ENCODE results near the gene ABT1. TPM values are rescaled to one million over a fixed set of nuclear protein-coding genes. Genes with fewer than 3 reads are reported as not detected.

The ABT1 gene
- total RNA-seq, 1 experiment from 2014 or later: 26.7 TPM

- TF ChIP-seq CTCF (IDR thresholded peaks at IDR 0.05 in 2 of 3, conservative IDR thresholded peaks at IDR 0.05 in 1 of 3; ENCODE audit: borderline replicate concordance in 1 of 3, insufficient read depth in 1 of 3, low read depth in 2 of 3, low read length in 2 of 3): no peak
Observed at GRCh38 chr6:26594131-26594498, 2.6 kb upstream of the ABT1 start (continued).

GRCh38 chr6:26594730-26595632, 1.8 kb upstream of the ABT1 start:
- CTCF ChIA-PET: interaction anchor here (0.6 to 4.2 kb wide), 20 partner anchors 10 to 422 kb away, joined by 3 to 60 read pairs (median 7); no protein-coding TSS in a partner anchor
- intact Hi-C loops (cut with micrococcal nuclease): loop anchor here (1.0 to 5.0 kb wide), 3 partner anchors 23 to 537 kb away; a partner anchor contains a TSS
- no TSS peak for BruUV-seq (replicated peaks)
- Histone ChIP-seq H2AFZ (ENCODE audit: low read depth, low read length, poor library complexity, severe bottlenecking) (peak overlapping the region; percentile 69), H3K9me3 (ENCODE audit: control insufficient read depth in 1 of 2, insufficient read depth in 1 of 2, low read depth in 1 of 2, low read length in 2 of 2) (no peaks in the 10 kb centered on the region), H3K27ac (ENCODE audit: low read depth, low read length) (peak overlapping the region; percentile 80), H3K79me2 (ENCODE audit: insufficient read depth, low read length) (peaks cover 22% of the 10 kb centered on the region), H3K4me3 (replicated peaks in 1 of 2; ENCODE audit: low read depth in 1 of 2, low read length in 2 of 2) (peak overlapping the region in 1 of 2 experiments; percentile 94; a peak in 2 of 4 replicates), H3K36me3 (ENCODE audit: control insufficient read depth in 1 of 2, insufficient read depth in 2 of 2, low read length in 2 of 2) (peaks cover 2 to 15% of the 10 kb centered on the region in 2 experiments; a peak in 1 of 4 replicates), H3K27me3 (ENCODE audit: insufficient read depth, low read length) (no peaks in the 10 kb centered on the region), H3K9me2 (ENCODE audit: insufficient read depth) (no peaks in the 10 kb centered on the region), H3K4me1 (ENCODE audit: control insufficient read depth in 1 of 2, insufficient read depth in 2 of 2, low read length in 2 of 2) (peaks cover 19 to 43% of the 10 kb centered on the region in 2 experiments), H3K9ac (ENCODE audit: low read length) (peak overlapping the region; percentile 87; the same call in 1 of the 2 replicates), H3K4me2 (ENCODE audit: low read length) (peak overlapping the region; percentile 92), H4K20me1 (ENCODE audit: insufficient read depth) (no peaks in the 10 kb centered on the region)
- ATAC-seq: peak; percentile 62
- TF ChIP-seq SRF (IDR thresholded peaks at IDR 0.05; ENCODE audit: low read depth) (no peak), CEBPB (IDR thresholded peaks at IDR 0.05; ENCODE audit: low read depth) (peak; percentile 42; the same call in 1 of the 2 replicates), ZNF274 (IDR thresholded peaks at IDR 0.05; ENCODE audit: low read depth, low read length) (no peak), SIN3A (IDR thresholded peaks at IDR 0.05; ENCODE audit: low read depth) (no peak; the same call in 1 of the 2 replicates), POLR2AphosphoS5 (IDR thresholded peaks at IDR 0.05; ENCODE audit: low read depth, low read length) (peak; percentile 18; the same call in 1 of the 2 replicates), YY1 (IDR thresholded peaks at IDR 0.05; ENCODE audit: extremely low read depth, insufficient replicate concordance, low read depth, low read length) (peak; percentile 57), EZH2phosphoT487 (IDR thresholded peaks at IDR 0.05; ENCODE audit: borderline replicate concordance) (no peak), FOSL1 (IDR thresholded peaks at IDR 0.05; ENCODE audit: low read depth) (0 out of 2 replicates have a peak, but pooled peaks have one; percentile 17), ATF3 (IDR thresholded peaks at IDR 0.05) (peak; percentile 93), ELF1 (IDR thresholded peaks at IDR 0.05; ENCODE audit: borderline replicate concordance, low read depth) (no peak; the same call in 1 of the 2 replicates), CBX3 (IDR thresholded peaks at IDR 0.05; ENCODE audit: low read depth) (peak; percentile 91), SP1 (IDR thresholded peaks at IDR 0.05; ENCODE audit: low read depth) (no peak)
- RAD21 ChIA-PET (ENCODE audit: low non-redundant PET in 1 of 2, low total read pairs in 2 of 2, uncharacterized antibody in 2 of 2, unreplicated experiment in 2 of 2): interaction anchor here (0.6 to 2.5 kb wide), 9 partner anchors 18 to 264 kb away, joined by 3 to 17 read pairs (median 4); partner anchors contain the start of gene HMGN4 (in 1 of the 2)
- peak; percentile 80 for DNase-seq (ENCODE audit: low read depth, low spot score)
- POLR2A ChIA-PET: interaction anchor here (0.6 to 2.1 kb wide), 19 partner anchors 11 to 1236 kb away, joined by 3 to 14 read pairs (median 4); a partner anchor contains a TSS

All from HCT116 (cell line).